Panc1 (cell line): Measurements from ENCODE around the gene GDF15. TPM values are rescaled to one million over a fixed set of nuclear protein-coding genes. Genes with fewer than 3 reads are reported as not detected.
A peak's percentile ranks its signal among the peaks of the same experiment; 100 is the strongest.

ENCODE experiments used
- ATAC-seq: fragments of 200-7000 bp; cut with Tn5 transposase; 2 replicates; pipeline ENCODE4 v1.9.1; 2020; ENCODE audit warnings: mild to moderate bottlenecking, moderate library complexity
- BruUV-seq: library from RNA; stranded (reverse); fragments of 400-500 nt; replicated peaks from 2 replicates; lab custom pipeline; 2021; lab: Mats Ljungman, UMichigan
- CTCF ChIA-PET: fragments of 300-600 bp; sonication (Branson Sonifier 250); formaldehyde crosslinking; loops from one replicate; lab custom pipeline; 2022; ENCODE audit warnings: antibody characterized with exemption; lab: Charles Lee
- POLR2A ChIA-PET: fragments of 300-600 bp; sonication (Branson Sonifier 250); formaldehyde crosslinking; loops from one replicate; lab custom pipeline; 2022; ENCODE audit warnings: antibody characterized with exemption; lab: Charles Lee
- DNase-seq: peaks from one replicate; pipeline ENCODE4 v3.0.0-alpha.2; 2010; ENCODE audit warnings: low read depth, low spot score
- H3K27ac ChIP-seq: 2 replicates; pipeline ENCODE4 v1.5.1; 2011; ENCODE audit warnings: mild to moderate bottlenecking, low read length, inconsistent platforms
- H3K27me3 ChIP-seq: fragments of 200-500 bp; sonication (Bioruptor generic); 2 replicates; pipeline ENCODE4 v1.6.0; 2014; ENCODE audit warnings: low read length, inconsistent platforms; ENCODE audit not compliant: control insufficient read depth, insufficient read depth
- H3K36me3 ChIP-seq: fragments of 200-500 bp; sonication (Bioruptor generic); 2 replicates; pipeline ENCODE4 v1.5.1; 2014; ENCODE audit warnings: inconsistent platforms, mild to moderate bottlenecking, low read length, moderate library complexity; ENCODE audit not compliant: control insufficient read depth, insufficient read depth
- H3K4me1 ChIP-seq: 2 replicates; pipeline ENCODE4 v1.5.1; 2011; ENCODE audit warnings: inconsistent platforms, mild to moderate bottlenecking, low read length, moderate library complexity; ENCODE audit not compliant: control insufficient read depth, insufficient read depth
- H3K4me3 ChIP-seq, 2 experiments: 2 replicates each; pipeline ENCODE4 v1.5.1; 2011 to 2012; ENCODE audit warnings: low read depth in 2 of 2, low read length in 2 of 2, mild to moderate bottlenecking in 2 of 2, inconsistent platforms in 1 of 2, moderate library complexity in 1 of 2
- H3K9me3 ChIP-seq: fragments of 200-500 bp; sonication (Bioruptor generic); 2 replicates; pipeline ENCODE4 v1.5.1; 2014; ENCODE audit warnings: low read depth, mild to moderate bottlenecking, inconsistent platforms, low read length, moderate library complexity; ENCODE audit not compliant: control insufficient read depth, insufficient read depth
- CTCF ChIP-seq: fragments of 450-650 bp; IDR thresholded peaks from 2 replicates; pipeline ENCODE4 v1.5.1; 2017; ENCODE audit warnings: mild to moderate bottlenecking
- POLR2AphosphoS5 ChIP-seq: IDR thresholded peaks from 2 replicates; pipeline ENCODE4 v1.6.1; 2012; ENCODE audit warnings: mild to moderate bottlenecking, low read depth, low read length, moderate library complexity
- REST ChIP-seq, 2 experiments: IDR thresholded peaks; 2 replicates each; pipeline ENCODE4 v1.6.1; 2011 to 2012; ENCODE audit warnings: low read depth in 2 of 2, control low read depth in 1 of 2, low read length in 1 of 2, mild to moderate bottlenecking in 1 of 2, moderate library complexity in 1 of 2; ENCODE audit not compliant: insufficient read depth in 1 of 2
- SIN3A ChIP-seq: IDR thresholded peaks from 2 replicates; pipeline ENCODE4 v1.6.1; 2012; ENCODE audit warnings: low read depth, mild to moderate bottlenecking, low read length, moderate library complexity, borderline replicate concordance; ENCODE audit not compliant: insufficient read depth
- TCF7L2 ChIP-seq: IDR thresholded peaks from 2 replicates; pipeline ENCODE4 v1.6.1; 2011; ENCODE audit warnings: mild to moderate bottlenecking, low read depth, low read length, inconsistent platforms
- in situ Hi-C: cut with HindIII; loops from 2 replicates; pipeline ENCODE4 v1.10.0; 2016; ENCODE audit warnings: low sequenced_read_pairs, low pct_unique_long_range_greater_than_20kb
- intact Hi-C: fragments of 100-400 bp; cut with micrococcal nuclease; formaldehyde crosslinking; loops from one replicate; pipeline ENCODE4 v1.10.0; 2022; ENCODE audit not compliant: unreplicated experiment
- total RNA-seq: library from RNA; stranded (reverse); gene quantifications from one replicate; pipeline ENCODE4 v1.2.1, GENCODE V29; 2021; ENCODE audit not compliant: unreplicated experiment

GDF15 gene
- total RNA-seq, 1 experiment from 2014 or later, result 335 TPM

- Histone ChIP-seq H3K9me3 (no peaks in the 10 kb centered on the region), H3K27me3 (no peaks in the 10 kb centered on the region), H3K36me3 (no peaks in the 10 kb centered on the region), H3K27ac (peak overlapping the region; percentile 71), H3K4me3 (no peak overlapping the region), H3K4me1 (peaks cover 37% of the 10 kb centered on the region)
- ChIA-PET POLR2A (no interaction called here), CTCF (no interaction called here)
- DNase-seq, result no peak
- no TSS peak for BruUV-seq
- intact Hi-C loops (no loop called here), in situ Hi-C loops (no loop called here)
- TF ChIP-seq CTCF (no peak), REST (IDR thresholded peaks at IDR 0.05; ENCODE audit: insufficient read depth in 1 of 2, low read depth in 2 of 2, low read length in 1 of 2) (no peak), POLR2AphosphoS5 (no peak), TCF7L2 (no peak), SIN3A (no peak)
- no peak for ATAC-seq
Measured at GRCh38 chr19:18432275-18433014, 46.5 kb downstream of the GDF15 start.

- H3K9me3 ChIP-seq, result no peaks in the 10 kb centered on the region
- POLR2A ChIA-PET, result no interaction called here
- BruUV-seq, result no TSS peak
Measured at GRCh38 chr19:18433015-18433691, 47.2 kb downstream of the GDF15 start.

More at GRCh38 chr19:18433015-18433691, 47.2 kb downstream of the GDF15 start:
- intact Hi-C loops (no loop called here), in situ Hi-C loops (no loop called here)
- no peak overlapping the region; a peak in 1 of 4 replicates for H3K4me3 ChIP-seq
- CTCF ChIA-PET, result no interaction called here
- TF ChIP-seq REST (IDR thresholded peaks at IDR 0.05; ENCODE audit: insufficient read depth in 1 of 2, low read depth in 2 of 2, low read length in 1 of 2), result no peak
- no peak for TF ChIP-seq TCF7L2
- TF ChIP-seq SIN3A, result peak; percentile 19; the same call in 1 of the 2 replicates
- peak; percentile 76 for TF ChIP-seq POLR2AphosphoS5
- no peaks in the 10 kb centered on the region for H3K36me3 ChIP-seq
- peak; percentile 1; the same call in 1 of the 2 replicates for ATAC-seq
- no peaks in the 10 kb centered on the region for H3K27me3 ChIP-seq
- H3K27ac ChIP-seq, result peak overlapping the region; percentile 71
- no peak for DNase-seq
- peaks cover 34% of the 10 kb centered on the region for H3K4me1 ChIP-seq
